GM12865 (cell line): ENCODE results near the gene WDR81.
"Not testable (repeated sequence)": the region's sequence is repeated elsewhere in the genome, so short reads cannot be mapped to it uniquely, and the experiment has no call there.

Source experiments
- DNase-seq: peaks from one replicate; pipeline ENCODE4 v3.0.0; 2010; ENCODE audit warnings: low read depth
- H3K4me3 ChIP-seq: 2 replicates; pipeline ENCODE4 v1.5.1; 2011; ENCODE audit warnings: mild to moderate bottlenecking, low read depth, low read length, control low read depth
- CTCF ChIP-seq: IDR thresholded peaks from 2 replicates; pipeline ENCODE4 v1.5.1; 2011; ENCODE audit warnings: low read length, control low read depth, low read depth, inconsistent platforms; ENCODE audit not compliant: insufficient read depth; ENCODE audit errors: missing control alignments

Gene WDR81

GRCh38 chr17:1693339-1693738 lies 31.2 kb upstream of the WDR81 start:
- TF ChIP-seq CTCF, result no peak
- H3K4me3 ChIP-seq, result no peak overlapping the region
- DNase-seq, result no peak

- DNase-seq, result peak; percentile 70
- no peak overlapping the region for H3K4me3 ChIP-seq
- no peak for TF ChIP-seq CTCF
These were observed 29.1 kb upstream of the WDR81 start for GRCh38 chr17:1695365-1695764.

GRCh38 chr17:1697681-1698080 lies 26.8 kb upstream of the WDR81 start:
- DNase-seq, result no peak
- TF ChIP-seq CTCF, result no peak
- no peak overlapping the region for H3K4me3 ChIP-seq

GRCh38 chr17:1699891-1700290 lies 24.6 kb upstream of the WDR81 start:
- not testable (repeated sequence) for H3K4me3 ChIP-seq

GRCh38 chr17:1703063-1703462 lies 21.4 kb upstream of the WDR81 start:
- H3K4me3 ChIP-seq, result no peak overlapping the region
- TF ChIP-seq CTCF, result no peak
- no peak for DNase-seq

More at GRCh38 chr17:1699891-1700290, 24.6 kb upstream of the WDR81 start:
- DNase-seq, result not testable (repeated sequence)

GRCh38 chr17:1705004-1705403 lies 19.5 kb upstream of the WDR81 start:
- TF ChIP-seq CTCF, result no peak
- no peak overlapping the region for H3K4me3 ChIP-seq
- DNase-seq, result no peak

- H3K4me3 ChIP-seq, result no peak overlapping the region
- TF ChIP-seq CTCF, result no peak
These were observed 17.4 kb upstream of the WDR81 start for GRCh38 chr17:1707107-1707506.

GRCh38 chr17:1708791-1709346 lies 15.6 kb upstream of the WDR81 start:
- not testable (repeated sequence) for H3K4me3 ChIP-seq, DNase-seq

More at GRCh38 chr17:1707107-1707506, 17.4 kb upstream of the WDR81 start:
- DNase-seq, result no peak
